ENCODE measurements around the gene TBCC.
A peak's percentile ranks its signal among the peaks of the same experiment; 100 is the strongest.

Gene TBCC

GRCh38 chr6:42748203-42748898, 2.4 kb upstream of the TBCC start:
- H3K79me2 ChIP-seq (ENCODE audit: insufficient read depth, low read length) = peaks cover 5% of the 10 kb centered on the region; the same call in 1 of the 2 replicates
- H3K9me3 ChIP-seq (ENCODE audit: low read length) = no peaks in the 10 kb centered on the region

DNA sequence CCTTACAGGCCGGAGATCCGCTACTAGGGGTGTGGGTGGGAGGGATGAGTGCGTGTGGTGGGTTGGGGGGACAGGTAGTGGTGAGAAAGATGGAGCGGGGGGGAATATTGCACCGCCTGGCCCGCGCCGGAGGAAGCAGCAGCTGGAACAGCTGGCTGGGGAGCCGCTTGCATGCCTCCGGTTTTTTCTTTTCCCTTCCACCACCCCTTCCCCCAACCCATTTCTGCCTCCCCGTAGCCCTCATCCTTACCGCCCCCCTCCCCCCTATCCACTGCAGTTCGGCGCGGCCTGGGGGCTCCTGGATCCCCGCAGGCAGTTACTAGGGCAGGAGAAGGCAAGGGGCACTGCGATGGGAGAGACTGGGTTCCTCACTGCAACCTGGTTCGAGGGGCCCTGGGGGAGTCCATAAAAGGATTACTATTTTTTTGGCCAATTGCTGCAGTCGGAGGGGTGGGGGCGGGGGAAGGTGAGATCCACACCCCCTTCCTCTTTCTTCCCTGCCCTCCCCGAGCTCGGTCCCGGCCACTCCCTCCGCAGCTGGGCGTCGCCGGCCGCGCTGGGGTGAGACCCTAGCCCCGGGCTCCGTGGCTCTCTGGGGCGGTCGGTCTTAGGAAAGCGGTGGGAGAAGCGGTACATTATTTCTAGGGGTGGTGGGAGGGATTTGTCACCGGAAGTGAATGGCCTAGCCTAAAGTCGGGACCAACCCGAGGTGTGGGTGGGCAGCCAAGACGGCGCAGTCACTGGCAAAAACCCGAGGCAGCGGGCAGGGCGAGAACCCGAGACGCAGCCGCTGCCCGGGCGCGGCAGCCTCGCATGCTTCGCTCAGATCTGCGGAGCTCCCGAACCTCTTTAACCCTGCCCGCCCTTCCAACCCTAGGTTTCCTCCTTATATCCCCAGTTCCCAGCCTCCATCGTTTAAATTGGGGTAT, 824 bp upstream of the TBCC start:
- H3K9me2 ChIP-seq (ENCODE audit: low read depth, low read length) = no peaks in the 10 kb centered on the region
- peaks cover 5% of the 10 kb centered on the region; the same call in 1 of the 2 replicates for H3K79me2 ChIP-seq (ENCODE audit: insufficient read depth, low read length)
- H4K20me1 ChIP-seq (ENCODE audit: insufficient read depth, low read length) = no peaks in the 10 kb centered on the region

More at GRCh38 chr6:42748203-42748898, 2.4 kb upstream of the TBCC start:
- Histone ChIP-seq H3K4me1 (ENCODE audit: insufficient read depth, low read length, severe bottlenecking) (peaks cover 39% of the 10 kb centered on the region), H3F3A (ENCODE audit: insufficient read depth, low read length) (peaks cover 4% of the 10 kb centered on the region; the same call in 1 of the 2 replicates), H3K4me3 (ENCODE audit: low read depth, low read length, poor library complexity, severe bottlenecking) (peak overlapping the region; percentile 85), H4K20me1 (ENCODE audit: insufficient read depth, low read length) (no peaks in the 10 kb centered on the region), H3K36me3 (ENCODE audit: insufficient read depth, low read length) (peaks cover 12% of the 10 kb centered on the region), H2AFZ (ENCODE audit: low read length) (no peak overlapping the region), H3K27me3 (ENCODE audit: insufficient read depth, low read length) (no peaks in the 10 kb centered on the region), H3K4me2 (ENCODE audit: low read length) (peak overlapping the region; percentile 80), H3K9ac (ENCODE audit: low read length) (peak overlapping the region; percentile 91), H3K27ac (ENCODE audit: low read depth, low read length, poor library complexity, severe bottlenecking) (peak overlapping the region; percentile 94), H3K9me2 (ENCODE audit: low read depth, low read length) (no peaks in the 10 kb centered on the region)
- no peak for TF ChIP-seq EZH2 (IDR thresholded peaks at IDR 0.05; ENCODE audit: borderline replicate concordance, low read length)
- TF ChIP-seq, protein P1, sequence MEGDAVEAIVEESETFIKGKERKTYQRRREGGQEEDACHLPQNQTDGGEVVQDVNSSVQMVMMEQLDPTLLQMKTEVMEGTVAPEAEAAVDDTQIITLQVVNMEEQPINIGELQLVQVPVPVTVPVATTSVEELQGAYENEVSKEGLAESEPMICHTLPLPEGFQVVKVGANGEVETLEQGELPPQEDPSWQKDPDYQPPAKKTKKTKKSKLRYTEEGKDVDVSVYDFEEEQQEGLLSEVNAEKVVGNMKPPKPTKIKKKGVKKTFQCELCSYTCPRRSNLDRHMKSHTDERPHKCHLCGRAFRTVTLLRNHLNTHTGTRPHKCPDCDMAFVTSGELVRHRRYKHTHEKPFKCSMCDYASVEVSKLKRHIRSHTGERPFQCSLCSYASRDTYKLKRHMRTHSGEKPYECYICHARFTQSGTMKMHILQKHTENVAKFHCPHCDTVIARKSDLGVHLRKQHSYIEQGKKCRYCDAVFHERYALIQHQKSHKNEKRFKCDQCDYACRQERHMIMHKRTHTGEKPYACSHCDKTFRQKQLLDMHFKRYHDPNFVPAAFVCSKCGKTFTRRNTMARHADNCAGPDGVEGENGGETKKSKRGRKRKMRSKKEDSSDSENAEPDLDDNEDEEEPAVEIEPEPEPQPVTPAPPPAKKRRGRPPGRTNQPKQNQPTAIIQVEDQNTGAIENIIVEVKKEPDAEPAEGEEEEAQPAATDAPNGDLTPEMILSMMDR (IDR thresholded peaks at IDR 0.05; ENCODE audit: low read length) = no peak

DNA sequence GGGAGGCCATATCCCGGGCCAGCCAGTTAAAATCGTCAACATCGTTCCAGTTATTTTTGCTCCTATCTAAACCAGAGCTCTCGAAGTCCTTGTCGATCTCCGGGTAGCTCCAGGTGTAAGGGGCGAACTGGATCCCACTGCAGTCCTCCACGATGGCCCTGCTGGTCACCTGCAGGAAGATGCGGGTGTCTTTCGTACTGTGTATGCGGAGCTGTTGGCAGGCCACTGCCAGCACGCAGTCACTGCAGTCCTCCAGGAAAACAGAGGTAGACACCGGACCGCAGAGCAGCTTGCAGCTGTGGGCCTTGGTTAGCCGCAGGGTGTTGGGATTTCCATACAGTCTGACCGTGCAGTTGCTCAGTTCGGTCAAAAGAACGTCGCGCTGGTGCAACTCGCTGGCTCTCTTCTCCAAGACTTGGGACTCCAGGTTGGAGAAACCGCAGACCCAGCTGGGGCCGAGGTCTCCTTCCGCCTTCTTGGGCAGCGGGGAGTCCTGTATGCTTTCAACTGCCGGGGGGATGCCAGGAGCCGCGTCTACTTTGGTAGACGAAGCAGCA, 742 bp downstream of the TBCC start:
- peak overlapping the region; percentile 80 for H3K4me2 ChIP-seq (ENCODE audit: low read length)
- H3K36me3 ChIP-seq (ENCODE audit: insufficient read depth, low read length) = peaks cover 12% of the 10 kb centered on the region
- H3K9me3 ChIP-seq (ENCODE audit: low read length) = no peaks in the 10 kb centered on the region
- no peaks in the 10 kb centered on the region for H3K27me3 ChIP-seq (ENCODE audit: insufficient read depth, low read length)
- H2AFZ ChIP-seq (ENCODE audit: low read length) = no peak overlapping the region
- H3K9me2 ChIP-seq (ENCODE audit: low read depth, low read length) = no peaks in the 10 kb centered on the region
- H3K4me3 ChIP-seq (ENCODE audit: low read depth, low read length, poor library complexity, severe bottlenecking) = peak overlapping the region; percentile 85
- no peaks in the 10 kb centered on the region for H4K20me1 ChIP-seq (ENCODE audit: insufficient read depth, low read length)
- H3K9ac ChIP-seq (ENCODE audit: low read length) = peak overlapping the region; percentile 94
- peaks cover 5% of the 10 kb centered on the region; the same call in 1 of the 2 replicates for H3K79me2 ChIP-seq (ENCODE audit: insufficient read depth, low read length)
- no peak for TF ChIP-seq EZH2 (IDR thresholded peaks at IDR 0.05; ENCODE audit: borderline replicate concordance, low read length)
- TF ChIP-seq, protein P1 (IDR thresholded peaks at IDR 0.05; ENCODE audit: low read length) = no peak
- peaks cover 50% of the 10 kb centered on the region for H3K4me1 ChIP-seq (ENCODE audit: insufficient read depth, low read length, severe bottlenecking)
- peak overlapping the region; percentile 75 for H3K27ac ChIP-seq (ENCODE audit: low read depth, low read length, poor library complexity, severe bottlenecking)
- peaks cover 4% of the 10 kb centered on the region; the same call in 1 of the 2 replicates for H3F3A ChIP-seq (ENCODE audit: insufficient read depth, low read length)

More for the DNA sequence above, 824 bp upstream of the TBCC start:
- peak overlapping the region; percentile 91 for H3K9ac ChIP-seq (ENCODE audit: low read length)
- H2AFZ ChIP-seq (ENCODE audit: low read length) = no peak overlapping the region
- no peaks in the 10 kb centered on the region for H3K9me3 ChIP-seq (ENCODE audit: low read length)
- H3K27ac ChIP-seq (ENCODE audit: low read depth, low read length, poor library complexity, severe bottlenecking) = peak overlapping the region; percentile 94
- H3K4me2 ChIP-seq (ENCODE audit: low read length) = peak overlapping the region; percentile 80
- no peaks in the 10 kb centered on the region for H3K27me3 ChIP-seq (ENCODE audit: insufficient read depth, low read length)
- H3K4me3 ChIP-seq (ENCODE audit: low read depth, low read length, poor library complexity, severe bottlenecking) = peak overlapping the region; percentile 85
- peaks cover 12% of the 10 kb centered on the region for H3K36me3 ChIP-seq (ENCODE audit: insufficient read depth, low read length)
- peaks cover 50% of the 10 kb centered on the region for H3K4me1 ChIP-seq (ENCODE audit: insufficient read depth, low read length, severe bottlenecking)
- TF ChIP-seq, protein P1 (IDR thresholded peaks at IDR 0.05; ENCODE audit: low read length) = no peak
- TF ChIP-seq EZH2 (IDR thresholded peaks at IDR 0.05; ENCODE audit: borderline replicate concordance, low read length) = no peak
- peaks cover 4% of the 10 kb centered on the region; the same call in 1 of the 2 replicates for H3F3A ChIP-seq (ENCODE audit: insufficient read depth, low read length)

Data from OCI-LY1 (cell line).